GM12801 (cell line): ENCODE results near the gene PIKFYVE.

Experiments
- TF ChIP-seq, protein P1 (sequence below): IDR thresholded peaks from one replicate; pipeline ENCODE4 v1.5.1; 2011; ENCODE audit warnings: control low read depth; ENCODE audit not compliant: insufficient read length; ENCODE audit errors: extremely low read depth

PIKFYVE gene

GRCh38 chr2:208256192-208256782 is 9.8 kb upstream of the PIKFYVE start:
- TF ChIP-seq, protein P1, sequence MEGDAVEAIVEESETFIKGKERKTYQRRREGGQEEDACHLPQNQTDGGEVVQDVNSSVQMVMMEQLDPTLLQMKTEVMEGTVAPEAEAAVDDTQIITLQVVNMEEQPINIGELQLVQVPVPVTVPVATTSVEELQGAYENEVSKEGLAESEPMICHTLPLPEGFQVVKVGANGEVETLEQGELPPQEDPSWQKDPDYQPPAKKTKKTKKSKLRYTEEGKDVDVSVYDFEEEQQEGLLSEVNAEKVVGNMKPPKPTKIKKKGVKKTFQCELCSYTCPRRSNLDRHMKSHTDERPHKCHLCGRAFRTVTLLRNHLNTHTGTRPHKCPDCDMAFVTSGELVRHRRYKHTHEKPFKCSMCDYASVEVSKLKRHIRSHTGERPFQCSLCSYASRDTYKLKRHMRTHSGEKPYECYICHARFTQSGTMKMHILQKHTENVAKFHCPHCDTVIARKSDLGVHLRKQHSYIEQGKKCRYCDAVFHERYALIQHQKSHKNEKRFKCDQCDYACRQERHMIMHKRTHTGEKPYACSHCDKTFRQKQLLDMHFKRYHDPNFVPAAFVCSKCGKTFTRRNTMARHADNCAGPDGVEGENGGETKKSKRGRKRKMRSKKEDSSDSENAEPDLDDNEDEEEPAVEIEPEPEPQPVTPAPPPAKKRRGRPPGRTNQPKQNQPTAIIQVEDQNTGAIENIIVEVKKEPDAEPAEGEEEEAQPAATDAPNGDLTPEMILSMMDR = no peak

- TF ChIP-seq, protein P1 = no peak
These were observed 669 bp upstream of the PIKFYVE start for GRCh38 chr2:208265371-208265800.

- TF ChIP-seq, protein P1 = no peak
These were observed 468 bp downstream of the PIKFYVE start for GRCh38 chr2:208266553-208266893.

DNA sequence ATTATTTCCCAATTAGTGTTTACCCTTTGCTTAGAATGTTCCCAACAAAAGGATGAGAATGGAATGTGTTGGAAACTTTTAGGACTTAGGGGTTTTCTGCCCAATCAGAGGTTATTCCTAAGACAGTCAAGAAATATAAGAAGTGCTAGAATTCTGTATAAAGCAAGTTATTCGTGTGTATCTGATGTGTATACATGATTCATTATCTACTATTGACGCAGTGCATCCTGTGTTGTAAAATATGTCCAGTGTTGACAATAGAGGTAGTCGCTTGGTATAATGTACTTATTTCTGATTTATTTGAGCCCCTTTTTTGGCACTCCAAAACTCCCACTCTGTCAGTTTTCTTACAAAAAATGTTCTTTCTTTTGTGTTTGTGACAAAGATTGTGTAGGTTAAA is 881 bp downstream of the PIKFYVE start:
- TF ChIP-seq, protein P1 = no peak

- TF ChIP-seq, protein P1 = no peak
These were observed 2.3 kb downstream of the PIKFYVE start for GRCh38 chr2:208268156-208268952.

DNA sequence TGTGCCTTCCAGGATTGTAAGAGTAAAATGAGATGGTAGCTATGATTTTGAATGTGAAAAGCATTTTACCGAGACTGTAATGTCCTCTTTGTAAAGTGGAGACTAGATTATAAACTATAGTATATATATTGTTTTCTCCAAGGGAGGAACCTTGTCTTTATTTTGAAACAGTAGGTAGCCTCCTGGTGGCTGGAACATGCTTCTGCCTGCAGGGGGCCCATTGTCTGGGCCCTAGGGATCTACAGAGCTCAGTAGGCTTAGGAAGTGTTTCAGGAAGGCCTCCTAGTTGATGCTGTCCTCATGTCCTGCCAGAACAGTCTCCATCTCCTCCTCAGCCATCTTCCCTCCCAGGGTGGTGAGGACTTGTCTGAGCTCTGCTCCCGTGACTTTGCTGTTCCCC is 3.0 kb downstream of the PIKFYVE start:
- TF ChIP-seq, protein P1 = no peak

GRCh38 chr2:208274748-208275147 is 8.7 kb downstream of the PIKFYVE start:
- TF ChIP-seq, protein P1 = no peak
